Activated gamma-delta T cell treated with Interleukin-2 at 50 U/mL for 16 hours (primary cell): ENCODE data around the gene FAM83F.
A peak's percentile ranks its signal among the peaks of the same experiment; 100 is the strongest.

Source experiments
- DNase-seq: peaks from one replicate; pipeline ENCODE4 v3.0.0-alpha.2; 2020

Gene FAM83F

DNA sequence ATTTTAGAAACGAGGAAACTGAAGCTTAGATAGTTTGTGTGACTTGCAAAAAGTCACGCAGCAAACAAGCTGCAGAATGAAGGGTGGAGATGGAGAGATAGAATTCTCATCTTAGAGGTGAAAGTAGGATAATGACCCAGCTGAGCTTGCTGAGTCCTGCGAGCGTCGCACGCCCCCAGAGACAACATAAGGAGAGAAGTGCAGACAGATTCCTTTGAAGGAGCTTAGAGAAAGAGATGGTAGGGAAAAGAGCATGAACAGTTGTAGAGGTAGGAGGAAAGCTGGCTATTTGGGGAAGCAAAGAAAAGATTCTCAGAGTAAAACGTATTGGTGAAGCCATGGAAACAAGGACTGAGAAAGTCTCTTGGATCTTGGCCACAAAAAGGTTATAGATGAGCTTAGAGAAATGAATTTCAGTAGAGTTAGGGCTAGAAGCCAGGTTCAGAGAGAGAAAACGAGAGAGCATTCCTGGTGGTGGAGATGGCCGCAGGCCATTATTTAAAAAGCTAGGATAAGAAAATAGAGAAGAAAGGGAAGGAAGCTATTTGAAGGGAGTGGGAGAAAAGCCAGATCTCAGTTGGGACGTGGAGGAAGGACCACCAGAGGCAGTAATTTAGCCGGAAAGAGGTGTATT is 44.8 kb downstream of the FAM83F start:
- DNase-seq: no peak

DNA sequence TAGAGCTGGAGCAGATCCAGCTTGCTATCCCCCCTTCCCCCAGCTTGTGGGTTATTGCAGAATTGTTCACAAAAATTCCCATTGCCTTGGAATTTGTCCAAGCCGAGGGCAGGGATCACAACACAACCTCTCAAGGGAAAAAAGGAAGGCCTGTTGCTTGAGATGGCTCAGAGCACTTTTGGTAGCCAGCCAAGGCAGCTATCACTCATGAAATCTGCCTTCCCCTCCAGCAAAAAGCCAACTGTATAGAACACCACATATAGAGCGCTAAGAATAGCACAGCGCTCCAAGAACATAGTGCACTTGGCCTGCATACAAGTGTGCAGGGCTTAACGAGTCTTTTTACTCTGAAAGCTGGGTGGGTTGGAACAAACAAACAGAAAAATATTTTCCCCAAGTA is 46.2 kb downstream of the FAM83F start:
- DNase-seq: no peak

DNA sequence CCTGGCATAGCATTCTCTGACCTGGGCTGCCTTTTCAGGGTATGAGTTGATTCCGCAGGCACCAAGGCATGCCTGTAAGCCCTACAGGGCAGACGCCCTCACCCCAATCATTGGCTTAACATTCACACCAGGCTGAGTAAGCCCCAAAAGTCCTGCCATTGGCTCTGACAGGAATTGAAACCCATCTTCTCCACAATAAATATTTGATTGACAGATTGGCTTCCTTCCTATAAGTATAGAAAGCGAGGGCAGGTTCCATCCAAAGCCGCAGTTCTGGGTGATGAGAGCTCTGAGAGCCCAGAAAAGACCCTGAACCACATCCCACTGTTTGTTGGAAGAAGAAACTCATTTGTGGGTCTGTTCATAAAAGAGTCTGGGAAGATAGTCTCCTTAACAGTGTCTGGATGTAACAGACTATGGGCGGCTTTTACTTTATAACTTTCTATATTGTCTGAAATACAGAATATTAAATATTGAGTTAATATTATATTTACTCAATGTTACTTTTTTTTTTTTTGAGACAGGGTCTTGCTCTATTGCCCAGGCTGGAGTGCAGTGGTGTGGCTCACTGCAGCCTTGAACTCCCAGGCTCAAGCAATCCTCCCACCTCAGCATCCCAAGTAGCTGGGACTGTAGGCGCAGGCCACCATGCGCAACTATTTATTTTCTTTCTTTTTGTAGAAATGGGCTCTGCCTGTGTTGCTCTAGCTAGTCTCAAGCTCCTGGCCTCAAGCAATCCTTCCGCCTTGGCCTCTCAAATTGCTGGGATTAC is 46.8 kb downstream of the FAM83F start:
- no peak for DNase-seq

DNA sequence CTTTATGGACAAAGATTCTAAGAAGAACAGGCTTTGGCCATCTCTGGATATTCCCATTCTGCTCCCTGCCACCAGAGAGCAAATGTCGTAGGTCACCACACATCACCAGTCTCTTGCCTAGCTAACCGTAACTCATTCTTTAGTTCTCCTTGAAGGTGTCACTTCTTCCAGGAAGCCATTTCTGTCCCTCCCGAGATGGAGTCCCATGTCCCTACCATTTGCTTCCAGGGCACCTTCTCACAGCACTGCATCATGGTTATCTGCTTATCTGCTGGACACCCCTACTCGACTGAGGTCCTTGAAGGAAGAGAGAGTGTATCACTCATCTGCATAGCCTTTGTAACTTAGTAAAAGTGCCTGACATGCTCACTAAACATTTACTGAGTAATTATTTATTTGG is 47.6 kb downstream of the FAM83F start:
- DNase-seq: no peak

DNA sequence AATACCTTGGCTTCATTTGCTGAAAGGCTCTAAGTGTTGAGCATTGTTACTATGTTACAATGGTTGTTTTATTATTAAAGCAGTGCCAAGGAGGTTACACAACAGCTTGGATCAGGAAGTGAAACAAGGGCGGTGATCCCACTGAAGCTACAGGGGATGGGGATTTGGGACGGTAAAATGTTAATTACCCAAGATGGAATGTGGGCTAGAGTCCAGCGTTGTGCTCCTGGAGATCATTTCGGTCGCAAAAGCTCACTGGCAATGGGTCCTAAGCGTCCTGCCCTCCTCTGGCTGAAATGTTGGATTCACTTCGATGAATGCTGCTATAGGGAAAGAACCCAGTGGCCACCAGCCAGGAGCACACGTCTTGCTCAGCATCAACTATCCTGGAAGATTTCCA is 48.3 kb downstream of the FAM83F start:
- DNase-seq: no peak

DNA sequence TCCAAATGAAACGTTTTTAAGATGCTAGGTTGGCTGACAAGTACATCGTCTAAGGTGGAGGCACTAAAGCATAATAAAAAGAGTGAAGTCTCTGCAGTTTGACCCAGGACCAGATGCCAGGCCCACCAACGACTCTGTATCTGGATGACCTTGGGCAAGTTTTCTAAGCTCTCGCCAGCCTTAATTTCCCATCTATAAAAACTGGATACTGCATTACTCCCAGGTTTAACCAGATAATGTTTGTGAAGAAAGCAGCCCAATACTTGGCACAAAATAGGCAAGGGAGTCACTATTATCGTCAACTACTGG is 49.0 kb downstream of the FAM83F start:
- no peak for DNase-seq

DNA sequence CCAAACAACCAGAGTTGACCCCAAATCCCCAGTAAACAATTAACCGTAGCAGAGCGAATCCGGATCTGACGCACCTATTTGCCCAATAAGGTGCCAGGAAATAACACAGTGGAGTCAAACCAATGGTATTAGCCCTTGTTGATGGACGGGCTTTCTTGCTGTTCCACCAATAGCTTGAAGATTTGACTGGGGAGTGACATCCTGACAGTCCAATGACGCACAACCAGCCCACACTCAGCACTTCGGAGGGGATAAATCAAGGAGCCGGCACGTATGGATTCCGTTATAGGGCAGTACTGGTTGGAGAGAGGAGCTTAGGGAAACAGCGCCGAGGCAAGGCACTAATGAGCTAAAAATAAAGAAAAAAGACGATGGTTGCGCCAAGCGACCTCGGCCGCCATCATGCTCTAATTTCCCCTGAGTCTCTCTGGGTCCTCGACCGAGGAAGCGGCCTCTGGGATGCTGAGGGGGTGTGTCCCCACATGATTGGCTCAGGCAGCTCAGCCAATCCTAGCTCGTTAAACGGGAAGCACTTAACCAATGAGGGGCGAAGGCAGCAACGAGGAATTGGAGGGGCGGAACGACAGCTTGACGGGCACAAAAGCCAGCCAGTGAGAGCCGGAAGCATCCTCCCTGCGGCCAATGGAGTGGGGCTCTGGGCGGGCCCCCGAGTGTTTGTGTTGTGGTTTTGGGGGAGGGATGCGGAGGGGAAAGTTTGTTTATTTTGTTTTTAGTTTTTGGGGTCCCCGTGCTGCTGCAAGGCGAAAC is 49.5 kb downstream of the FAM83F start:
- peak; percentile 99 for DNase-seq

- peak; percentile 81 for DNase-seq
Measured at GRCh38 chr22:40044870-40045834, 50.4 kb downstream of the FAM83F start.

GRCh38 chr22:40046126-40046525 is 51.4 kb downstream of the FAM83F start:
- no peak for DNase-seq

DNA sequence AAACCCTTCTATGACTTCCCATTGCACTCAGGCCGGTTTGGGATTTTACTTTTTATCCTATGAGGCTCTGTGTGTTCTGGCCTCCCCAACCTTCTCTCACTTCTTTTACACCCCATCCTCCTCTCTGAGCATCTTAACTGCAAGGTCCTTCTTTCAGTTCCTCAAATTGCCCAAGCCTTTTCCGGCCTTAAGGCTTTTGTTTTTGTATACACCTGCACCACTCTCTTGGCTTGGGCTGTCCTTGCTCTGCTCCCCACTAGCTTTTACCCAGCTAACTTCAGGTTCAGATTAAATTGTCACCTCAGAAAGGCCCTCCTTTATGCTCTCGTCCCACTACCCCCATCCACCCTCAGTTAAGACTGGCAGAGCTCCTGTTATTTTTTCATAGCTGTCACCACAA is 55.5 kb downstream of the FAM83F start:
- no peak for DNase-seq

DNA sequence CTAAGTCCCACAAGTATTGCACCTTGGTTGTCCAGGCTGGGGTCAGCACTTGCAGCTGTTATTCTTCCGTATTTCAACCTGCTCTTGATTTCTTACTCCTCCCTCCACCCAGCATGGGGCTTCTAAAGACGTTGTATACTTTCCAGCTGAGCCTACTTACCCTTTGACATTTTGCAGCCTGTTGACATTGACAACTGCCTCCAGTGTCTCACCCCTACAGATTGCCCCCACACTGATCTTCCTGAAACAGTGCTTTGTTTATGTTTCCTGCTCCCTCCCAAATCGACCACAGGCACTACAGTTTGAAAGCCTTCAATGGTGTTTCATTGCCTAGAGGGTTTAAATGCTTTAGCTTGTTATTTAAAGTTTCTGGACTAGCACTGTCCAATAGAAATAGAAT is 56.6 kb downstream of the FAM83F start:
- no peak for DNase-seq

DNA sequence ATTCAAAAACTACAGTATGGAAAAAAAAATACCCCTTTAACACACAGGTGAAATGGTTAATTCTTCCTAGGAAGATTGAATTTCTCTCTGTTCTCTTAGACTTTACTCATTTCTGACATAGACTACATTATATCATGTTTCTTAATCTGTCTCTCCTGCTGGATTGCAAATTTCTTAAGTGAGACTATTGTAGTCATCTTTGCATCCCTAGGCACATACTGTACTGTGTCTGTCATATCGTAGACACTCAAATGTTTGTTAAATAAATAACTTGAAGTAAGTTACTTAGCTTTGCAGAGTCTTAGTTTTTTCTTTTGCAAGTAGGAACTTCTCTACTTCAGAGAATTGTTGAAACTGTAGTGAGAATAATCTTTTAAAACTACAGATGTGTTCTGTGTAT is 58.7 kb downstream of the FAM83F start:
- no peak for DNase-seq

GRCh38 chr22:40054486-40054885 is 59.7 kb downstream of the FAM83F start:
- no peak for DNase-seq

GRCh38 chr22:40055143-40055883 is 60.6 kb downstream of the FAM83F start:
- DNase-seq: no peak

- no peak for DNase-seq
Measured at GRCh38 chr22:40056154-40056553, 61.4 kb downstream of the FAM83F start.

DNA sequence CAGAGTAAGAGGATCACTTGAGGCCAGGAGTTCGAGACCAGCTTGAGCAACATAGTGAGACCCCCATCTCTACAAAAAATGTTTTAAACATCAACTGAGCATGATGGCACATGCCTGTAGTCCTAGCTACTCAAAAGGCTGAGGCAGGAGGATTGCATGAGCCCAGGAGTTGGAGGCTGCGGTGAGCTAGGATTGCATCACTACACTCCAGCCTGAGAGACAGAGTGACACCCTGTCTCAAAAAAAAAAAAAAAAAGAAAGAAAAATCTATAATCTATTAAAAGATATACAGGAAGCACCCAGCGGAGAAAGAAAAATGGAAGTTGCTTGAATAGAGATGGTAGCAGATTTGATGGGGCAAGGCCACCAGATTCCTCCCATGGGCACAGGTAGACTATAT is 61.8 kb downstream of the FAM83F start:
- no peak for DNase-seq

GRCh38 chr22:40057652-40058051 is 62.9 kb downstream of the FAM83F start:
- DNase-seq: no peak

- DNase-seq: no peak
Measured at GRCh38 chr22:40058265-40058664, 63.5 kb downstream of the FAM83F start.

DNA sequence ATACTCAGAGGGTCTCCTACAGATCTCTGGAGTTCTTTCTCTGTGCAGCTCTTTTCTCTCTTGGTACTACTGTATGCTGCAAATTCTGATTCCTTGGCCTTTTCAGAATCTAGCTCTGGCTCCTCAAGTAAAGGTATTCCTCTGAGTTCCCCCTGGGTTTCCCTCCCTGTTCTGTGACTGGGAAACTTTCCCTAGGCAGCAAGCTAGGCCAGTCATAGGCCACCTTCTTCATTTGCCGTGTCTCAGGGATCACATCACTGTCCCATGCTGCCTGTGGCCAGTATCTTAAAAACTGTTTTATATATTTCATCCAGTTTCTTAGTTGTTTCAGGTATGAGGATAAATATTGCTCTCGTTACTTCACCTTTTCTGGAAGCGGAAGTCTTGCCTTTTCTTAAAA is 71.2 kb downstream of the FAM83F start:
- no peak for DNase-seq

DNA sequence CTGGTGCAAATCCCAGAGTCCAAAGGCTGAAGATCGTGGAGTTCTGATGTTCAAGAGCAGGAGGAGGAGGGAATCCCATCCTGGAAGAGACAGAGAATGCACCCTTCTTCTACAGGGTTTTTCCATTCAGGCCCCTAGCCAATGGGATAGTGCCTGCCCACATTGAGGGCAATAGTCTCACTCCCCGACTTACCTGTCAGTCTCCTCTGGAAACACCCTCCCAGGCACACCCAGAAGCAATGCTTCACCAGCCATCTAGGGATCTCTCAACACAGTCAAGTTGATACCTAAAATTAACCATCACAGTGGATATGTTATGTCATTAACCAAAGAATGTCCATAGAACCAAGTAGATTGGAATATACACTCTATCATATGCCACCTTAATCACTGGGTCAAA is 72.9 kb downstream of the FAM83F start:
- no peak for DNase-seq

GRCh38 chr22:40070701-40071100 is 75.9 kb downstream of the FAM83F start:
- no peak for DNase-seq

DNA sequence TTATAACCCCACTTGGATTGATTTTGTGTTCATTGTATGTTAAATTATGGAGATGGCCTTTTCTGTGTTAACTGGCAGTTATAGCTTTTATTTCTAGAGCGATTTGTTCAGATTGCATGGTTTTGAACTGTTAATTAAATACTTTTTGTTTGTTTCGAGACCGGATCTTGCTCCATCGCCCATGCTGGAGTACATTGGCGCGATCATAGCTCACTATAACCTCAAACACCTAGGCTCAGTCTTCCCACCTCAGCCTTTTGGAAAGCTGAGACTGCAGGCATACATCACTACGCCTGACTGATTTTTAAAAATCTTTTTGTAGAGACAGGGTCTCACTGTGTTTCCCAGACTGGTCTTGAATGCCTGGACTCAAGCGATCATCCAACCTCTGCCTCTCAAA is 77.0 kb downstream of the FAM83F start:
- no peak for DNase-seq
